H54 (cell line): ENCODE results near the gene GFI1.

ENCODE experiments used
- DNase-seq: peaks from one replicate; pipeline ENCODE4 v3.0.0; 2011; ENCODE audit warnings: low spot score, mixed read lengths; ENCODE audit not compliant: insufficient read length
- FAIRE-seq: peaks from 3 replicates; lab custom pipeline; 2011; peaks lifted over from hg19 to GRCh38; lab: Jason Lieb, UNC
- POLR2A ChIP-seq: IDR thresholded peaks from 2 replicates; pipeline ENCODE4 v1.6.1; 2011; ENCODE audit warnings: low read depth, mild to moderate bottlenecking, low read length

GFI1 gene

GRCh38 chr1:92483610-92484471, 2.9 kb downstream of the GFI1 start:
- DNase-seq, result no peak
- no peak for TF ChIP-seq POLR2A
- no peak for FAIRE-seq

GRCh38 chr1:92482665-92483609, 3.8 kb downstream of the GFI1 start:
- FAIRE-seq, result no peak
- no peak for DNase-seq
- TF ChIP-seq POLR2A, result no peak

GRCh38 chr1:92481971-92482664, 4.6 kb downstream of the GFI1 start:
- DNase-seq (no peak), FAIRE-seq (no peak)
- TF ChIP-seq POLR2A, result no peak

GRCh38 chr1:92481599-92481925, 5.2 kb downstream of the GFI1 start:
- FAIRE-seq, result no peak

GRCh38 chr1:92480813-92481598, 5.7 kb downstream of the GFI1 start:
- TF ChIP-seq POLR2A, result no peak
- DNase-seq (no peak), FAIRE-seq (no peak)

More at GRCh38 chr1:92481599-92481925, 5.2 kb downstream of the GFI1 start:
- TF ChIP-seq POLR2A, result no peak
- DNase-seq, result no peak

- no peak for DNase-seq
- no peak for FAIRE-seq
- no peak for TF ChIP-seq POLR2A
Measured at GRCh38 chr1:92480200-92480812, 6.4 kb downstream of the GFI1 start.

- TF ChIP-seq POLR2A, result no peak
- no peak for FAIRE-seq
- DNase-seq, result no peak
Measured at GRCh38 chr1:92479587-92479986, 7.1 kb downstream of the GFI1 start.

- FAIRE-seq, result no peak
Measured at GRCh38 chr1:92478393-92478792, 8.3 kb downstream of the GFI1 start.

GRCh38 chr1:92476071-92476631, 10.6 kb downstream of the GFI1 start:
- no peak for TF ChIP-seq POLR2A
- DNase-seq, result no peak
- FAIRE-seq, result no peak

More at GRCh38 chr1:92478393-92478792, 8.3 kb downstream of the GFI1 start:
- no peak for DNase-seq
- no peak for TF ChIP-seq POLR2A

- FAIRE-seq (no peak), DNase-seq (no peak)
- no peak for TF ChIP-seq POLR2A
Measured at GRCh38 chr1:92475029-92475428, 11.7 kb downstream of the GFI1 start.

GRCh38 chr1:92473781-92474495, 12.8 kb downstream of the GFI1 start:
- TF ChIP-seq POLR2A, result no peak
- DNase-seq (no peak), FAIRE-seq (no peak)

GRCh38 chr1:92470216-92470615, 16.5 kb downstream of the GFI1 start:
- TF ChIP-seq POLR2A, result no peak
- no peak for FAIRE-seq

More at GRCh38 chr1:92470216-92470615, 16.5 kb downstream of the GFI1 start:
- no peak for DNase-seq
